ENCODE data around the gene ANKZF1.

GRCh38 chr2:219229305-219230058, at the start of gene ANKZF1, which contains the start of gene ATG9A:
- TF ChIP-seq POLR2A (IDR thresholded peaks at IDR 0.05): peak; percentile 82 to 91
- TF ChIP-seq, protein P1, sequence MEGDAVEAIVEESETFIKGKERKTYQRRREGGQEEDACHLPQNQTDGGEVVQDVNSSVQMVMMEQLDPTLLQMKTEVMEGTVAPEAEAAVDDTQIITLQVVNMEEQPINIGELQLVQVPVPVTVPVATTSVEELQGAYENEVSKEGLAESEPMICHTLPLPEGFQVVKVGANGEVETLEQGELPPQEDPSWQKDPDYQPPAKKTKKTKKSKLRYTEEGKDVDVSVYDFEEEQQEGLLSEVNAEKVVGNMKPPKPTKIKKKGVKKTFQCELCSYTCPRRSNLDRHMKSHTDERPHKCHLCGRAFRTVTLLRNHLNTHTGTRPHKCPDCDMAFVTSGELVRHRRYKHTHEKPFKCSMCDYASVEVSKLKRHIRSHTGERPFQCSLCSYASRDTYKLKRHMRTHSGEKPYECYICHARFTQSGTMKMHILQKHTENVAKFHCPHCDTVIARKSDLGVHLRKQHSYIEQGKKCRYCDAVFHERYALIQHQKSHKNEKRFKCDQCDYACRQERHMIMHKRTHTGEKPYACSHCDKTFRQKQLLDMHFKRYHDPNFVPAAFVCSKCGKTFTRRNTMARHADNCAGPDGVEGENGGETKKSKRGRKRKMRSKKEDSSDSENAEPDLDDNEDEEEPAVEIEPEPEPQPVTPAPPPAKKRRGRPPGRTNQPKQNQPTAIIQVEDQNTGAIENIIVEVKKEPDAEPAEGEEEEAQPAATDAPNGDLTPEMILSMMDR (IDR thresholded peaks at IDR 0.05): peak in 3 of 6 experiments; percentile 8 to 16 (median 16)

All from Peyer's patch (tissue), 4 donors.